DMS153 treated with DMSO at 0.1 percent for 48 hours (cell line): ENCODE measurements around the gene TCF7L1.
A peak's percentile ranks its signal among the peaks of the same experiment; 100 is the strongest.
"Not testable (repeated sequence)": the region's sequence is repeated elsewhere in the genome, so short reads cannot be mapped to it uniquely, and the experiment has no call there.

ENCODE experiments used
- DNase-seq: peaks from one replicate; lab custom pipeline; 2025; ENCODE audit not compliant: unreplicated experiment; lab: John Stamatoyannopoulos, UW

TCF7L1 gene

GRCh38 chr2:85181844-85182456 is 48.8 kb downstream of the TCF7L1 start:
- DNase-seq = no peak

GRCh38 chr2:85183076-85183475 is 49.9 kb downstream of the TCF7L1 start:
- DNase-seq = no peak

- DNase-seq = no peak
Observed at GRCh38 chr2:85183479-85183878, 50.3 kb downstream of the TCF7L1 start.

- DNase-seq = no peak
Observed at GRCh38 chr2:85184231-85184630, 51.0 kb downstream of the TCF7L1 start.

- no peak for DNase-seq
Observed at GRCh38 chr2:85184990-85185389, 51.8 kb downstream of the TCF7L1 start.

- DNase-seq = no peak
Observed at GRCh38 chr2:85185431-85185940, 52.3 kb downstream of the TCF7L1 start.

- DNase-seq = no peak
Observed at GRCh38 chr2:85187069-85187468, 53.9 kb downstream of the TCF7L1 start.

- no peak for DNase-seq
Observed at GRCh38 chr2:85188852-85189251, 55.7 kb downstream of the TCF7L1 start.

GRCh38 chr2:85189606-85190270 is 56.5 kb downstream of the TCF7L1 start:
- no peak for DNase-seq

- DNase-seq = no peak
Observed at GRCh38 chr2:85191157-85191556, 58.0 kb downstream of the TCF7L1 start.

GRCh38 chr2:85194780-85195480 is 61.7 kb downstream of the TCF7L1 start:
- no peak for DNase-seq

GRCh38 chr2:85195956-85196355 is 62.8 kb downstream of the TCF7L1 start:
- DNase-seq = no peak

- no peak for DNase-seq
Observed at GRCh38 chr2:85199698-85200097, 66.5 kb downstream of the TCF7L1 start.

GRCh38 chr2:85209887-85210286 is 76.7 kb downstream of the TCF7L1 start:
- no peak for DNase-seq

GRCh38 chr2:85210511-85210910 is 77.3 kb downstream of the TCF7L1 start:
- no peak for DNase-seq

GRCh38 chr2:85211606-85212005 is 78.4 kb downstream of the TCF7L1 start:
- not testable (repeated sequence) for DNase-seq

- no peak for DNase-seq
Observed at GRCh38 chr2:85212841-85213240, 79.6 kb downstream of the TCF7L1 start.

GRCh38 chr2:85213404-85213803 is 80.2 kb downstream of the TCF7L1 start:
- DNase-seq = no peak

GRCh38 chr2:85213901-85214512 is 80.8 kb downstream of the TCF7L1 start:
- no peak for DNase-seq

- DNase-seq = no peak
Observed at GRCh38 chr2:85215081-85215447, 81.9 kb downstream of the TCF7L1 start.

GRCh38 chr2:85215448-85216401 is 82.5 kb downstream of the TCF7L1 start:
- peak; percentile 26 for DNase-seq
